Endometrial microvascular endothelial cells (primary cell): Measurements from ENCODE around the gene RPS2. TPM values are rescaled to one million over a fixed set of nuclear protein-coding genes. Genes with fewer than 3 reads are reported as not detected.
"Not testable (repeated sequence)": the region's sequence is repeated elsewhere in the genome, so short reads cannot be mapped to it uniquely, and the experiment has no call there.

Experiments
- in situ Hi-C: cut with HindIII; loops from 2 replicates; pipeline ENCODE4 v1.10.0; 2017; ENCODE audit warnings: low sequenced_read_pairs, low pct_unique_long_range_greater_than_20kb; ENCODE audit errors: inconsistent ontology term
- total RNA-seq: library from RNA; depleted of rRNA; stranded (reverse); fragments of >200 nt; gene quantifications from one replicate; pipeline ENCODE4 v1.2.3, GENCODE V29; 2015; ENCODE audit errors: inconsistent ontology term

Gene RPS2
- total RNA-seq, 1 donor from 2014 or later = 2,988 TPM

GRCh38 chr16:1932050-1933028, 32.3 kb downstream of the RPS2 start:
- in situ Hi-C loops = no loop called here

DNA sequence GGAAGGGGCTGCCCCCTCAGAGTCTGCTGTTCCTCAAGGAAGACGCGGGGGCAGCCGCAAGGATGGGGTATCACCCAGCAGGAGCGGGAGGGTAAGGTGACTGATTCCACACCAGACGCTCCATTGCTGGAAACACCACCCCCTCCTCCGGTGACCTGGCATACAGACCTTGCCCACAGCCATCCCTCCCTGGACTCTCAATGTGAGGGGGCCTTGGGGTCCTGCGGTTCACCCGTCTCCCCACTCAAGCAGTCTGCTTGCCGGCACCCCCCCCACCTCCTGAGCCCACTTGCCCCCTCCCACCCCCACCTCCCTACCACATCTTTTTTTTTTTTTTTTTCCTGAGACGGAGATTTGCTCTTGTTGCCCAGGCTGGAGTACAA, 34.3 kb downstream of the RPS2 start:
- in situ Hi-C loops = no loop called here

DNA sequence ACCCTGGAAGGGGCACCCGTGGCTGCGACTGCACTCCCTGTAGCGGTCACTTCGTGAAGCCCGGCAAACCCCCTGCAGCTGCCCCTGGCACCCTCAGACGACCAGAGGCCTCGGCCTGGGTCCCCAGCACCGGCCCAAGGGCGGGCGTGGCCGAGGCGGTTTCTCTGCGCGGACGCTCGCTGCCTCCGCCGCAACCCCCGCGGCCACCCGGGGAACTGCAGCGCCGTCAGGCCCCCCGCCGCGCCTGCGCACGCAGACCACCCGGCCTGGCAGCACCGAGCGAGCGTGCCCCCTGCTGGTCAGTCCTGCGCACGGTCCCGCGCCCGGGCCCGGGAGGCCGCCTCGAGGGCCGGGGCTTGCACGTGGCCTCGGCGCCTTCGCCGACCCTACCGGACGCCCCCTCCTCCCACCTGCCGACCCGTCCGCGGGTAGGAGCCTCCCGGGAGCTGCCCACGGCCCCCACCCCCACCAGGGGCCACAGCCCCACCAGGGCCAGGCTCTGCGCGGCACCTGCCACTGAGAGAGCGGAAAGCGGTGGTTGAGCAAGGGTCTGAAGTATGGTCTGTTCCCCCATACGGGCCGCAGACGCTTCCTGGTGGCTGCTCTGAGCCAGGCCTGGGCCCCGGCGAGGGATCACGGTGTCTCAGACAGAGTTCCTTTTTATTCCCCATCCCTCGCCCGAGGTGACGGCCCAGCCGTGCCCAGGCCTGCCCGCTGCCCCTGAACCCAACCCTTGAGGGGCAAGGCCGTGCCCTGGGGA, 34.9 kb downstream of the RPS2 start:
- in situ Hi-C loops = no loop called here

GRCh38 chr16:1929105-1929504, 35.5 kb downstream of the RPS2 start:
- in situ Hi-C loops = no loop called here

DNA sequence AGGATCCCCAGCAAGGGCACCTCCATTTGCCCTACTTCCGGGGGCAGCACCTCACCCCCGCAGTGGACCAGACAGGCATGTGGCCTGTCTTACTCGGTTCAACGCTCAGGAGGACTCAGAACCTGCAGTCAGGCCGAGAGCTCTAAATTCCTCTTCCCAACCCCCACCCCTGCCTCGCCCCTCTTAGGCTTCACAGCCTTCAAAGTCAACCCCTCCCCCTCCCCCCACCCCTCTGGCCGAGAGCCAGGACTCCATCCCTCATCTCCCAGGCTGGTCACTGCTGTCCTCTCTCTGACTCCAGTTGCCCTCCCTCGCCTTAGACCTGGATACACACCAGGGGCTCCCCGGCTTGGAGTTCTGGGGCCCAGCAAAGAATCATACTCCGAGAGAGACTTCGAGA, 38.4 kb downstream of the RPS2 start:
- in situ Hi-C loops = no loop called here

GRCh38 chr16:1924095-1924494, 40.5 kb downstream of the RPS2 start:
- in situ Hi-C loops = no loop called here

- in situ Hi-C loops = no loop called here
Observed at GRCh38 chr16:1923299-1924034, 41.2 kb downstream of the RPS2 start.

DNA sequence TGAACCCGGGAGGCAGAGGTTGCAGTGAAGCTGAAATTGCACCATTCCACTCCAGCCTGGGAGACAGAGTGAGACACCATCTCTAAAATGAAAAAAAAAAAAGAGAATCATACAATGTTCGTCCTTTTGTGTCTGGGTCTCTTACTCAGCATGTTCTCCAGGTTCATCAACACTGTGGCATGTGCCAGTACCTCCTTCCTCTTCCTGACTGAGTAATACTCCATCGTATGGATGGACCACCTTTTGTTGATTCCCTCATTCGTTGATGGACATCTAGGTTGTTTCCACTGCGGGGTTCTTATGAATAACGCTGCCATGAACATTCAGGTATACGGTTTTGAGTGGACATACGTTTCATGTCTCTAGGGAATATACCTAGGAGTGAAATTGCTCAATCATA, 42.3 kb downstream of the RPS2 start:
- in situ Hi-C loops = no loop called here

DNA sequence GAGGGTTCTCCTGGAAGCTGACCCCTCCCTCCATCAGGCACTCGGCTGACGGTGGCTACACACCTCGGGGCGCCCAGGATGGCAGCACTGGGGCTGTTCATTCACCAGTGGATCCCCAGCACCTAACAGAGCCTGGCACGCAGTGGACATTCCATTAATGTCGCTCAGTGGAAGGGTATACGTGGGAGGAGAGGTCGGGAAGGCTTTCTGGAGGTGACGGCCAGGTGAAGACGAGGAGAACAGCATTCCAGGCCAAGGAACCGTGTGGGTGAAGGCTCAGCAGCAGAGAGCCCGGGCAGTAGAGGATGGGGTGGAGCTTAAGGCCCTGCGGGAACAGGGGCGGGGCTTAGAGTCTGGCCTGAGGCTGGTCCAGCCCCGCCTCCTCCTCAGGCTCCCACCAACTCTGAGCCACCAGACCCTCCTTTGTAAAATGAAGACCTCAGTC, 43.9 kb downstream of the RPS2 start:
- in situ Hi-C loops = no loop called here

DNA sequence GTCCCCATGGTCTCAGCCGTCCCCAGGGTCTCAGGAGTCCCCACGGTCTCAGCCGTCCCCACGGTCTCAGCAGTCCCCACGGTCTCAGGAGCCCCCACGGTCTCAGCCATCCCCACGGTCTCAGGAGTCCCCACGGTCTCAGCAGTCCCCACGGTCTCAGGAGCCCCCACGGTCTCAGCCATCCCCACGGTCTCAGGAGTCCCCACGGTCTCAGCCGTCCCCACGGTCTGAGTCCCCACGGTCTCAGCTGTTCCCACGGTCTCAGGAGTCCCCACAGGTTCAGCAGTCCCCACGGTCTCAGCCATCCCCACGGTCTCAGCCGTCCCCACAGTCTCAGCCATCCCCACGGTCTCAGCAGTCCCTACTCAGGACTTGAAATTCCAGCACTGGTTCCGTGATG, 44.5 kb downstream of the RPS2 start:
- in situ Hi-C loops = not testable (repeated sequence)

DNA sequence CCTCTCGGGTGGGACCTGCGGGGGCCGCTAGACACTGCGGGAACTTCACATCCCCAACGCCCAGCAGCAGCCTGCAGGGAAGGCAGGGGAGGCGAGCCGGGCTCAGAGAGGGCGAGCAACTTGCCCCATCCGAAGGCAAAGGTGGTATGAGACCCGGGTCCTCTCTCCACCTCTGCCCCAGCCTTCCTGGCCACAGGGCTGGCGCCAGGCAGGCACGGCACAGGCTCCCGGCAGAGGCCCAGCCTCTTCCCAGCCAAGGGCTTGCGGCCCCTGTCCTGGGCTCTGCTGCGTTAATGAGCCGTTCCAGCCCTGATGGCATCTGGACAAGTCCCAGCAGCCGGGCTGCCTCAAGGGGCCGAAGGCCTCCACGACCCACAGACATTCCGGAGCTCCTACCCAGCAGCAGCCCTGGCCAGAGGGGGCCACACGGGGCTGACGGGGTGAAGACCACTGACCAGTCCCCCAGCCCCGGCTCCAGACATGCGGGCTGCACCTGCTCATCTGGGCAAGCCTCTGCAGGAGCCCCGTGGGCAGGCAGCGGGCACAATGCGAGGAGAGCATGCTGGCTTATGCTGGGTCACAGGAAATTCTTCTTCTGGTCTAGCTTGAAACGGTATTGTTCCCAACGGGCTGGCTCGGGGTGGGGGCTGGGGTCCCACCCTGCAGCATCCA, 45.2 kb downstream of the RPS2 start:
- in situ Hi-C loops = no loop called here

- in situ Hi-C loops = no loop called here
Observed at GRCh38 chr16:1918351-1919326, 46.0 kb downstream of the RPS2 start, which contains the start of gene HS3ST6. TSS of gene HS3ST6 (minus strand) at chr16:1918415. CDS start at chr16:1918323, 92 bp downstream.

GRCh38 chr16:1917665-1918350, 46.8 kb downstream of the RPS2 start:
- in situ Hi-C loops = no loop called here

- in situ Hi-C loops = no loop called here
Observed at GRCh38 chr16:1917056-1917664, 47.5 kb downstream of the RPS2 start.

DNA sequence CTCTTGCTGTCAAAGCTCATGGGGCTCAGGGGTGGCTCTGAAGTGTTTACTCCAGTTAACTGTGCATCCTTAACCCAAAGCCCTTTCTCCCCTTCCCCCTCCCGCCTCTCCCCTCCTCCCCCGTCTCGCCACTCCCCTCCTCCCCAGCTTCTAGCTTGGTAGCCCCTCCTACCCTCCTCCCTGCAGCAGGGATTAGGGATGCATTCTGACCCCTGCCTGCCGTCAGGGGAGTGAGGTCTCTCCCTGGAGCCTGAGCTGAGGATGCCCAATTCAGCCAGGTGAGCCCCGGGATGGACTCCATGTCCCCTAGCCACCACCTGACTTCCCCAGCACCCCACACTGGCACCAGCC, 48.0 kb downstream of the RPS2 start:
- in situ Hi-C loops = no loop called here

- in situ Hi-C loops = no loop called here
Observed at GRCh38 chr16:1915732-1916639, 48.6 kb downstream of the RPS2 start.
